ENCODE results near the gene SYCP2L.

- TF ChIP-seq TAF1 (IDR thresholded peaks at IDR 0.05; ENCODE audit: borderline replicate concordance, low read depth, low read length) (no peak), POLR2A (IDR thresholded peaks at IDR 0.05; ENCODE audit: low read depth, low read length) (no peak), POLR2AphosphoS5 (IDR thresholded peaks at IDR 0.05; ENCODE audit: low read depth, low read length) (no peak)
Observed at GRCh38 chr6:10847684-10848083, 39.2 kb upstream of the SYCP2L start.

Measured in GM12892 (cell line).